Duodenal mucosa (tissue), 2 donors: Measurements from ENCODE around the gene ZNF750.

Source experiments
- H3K27ac ChIP-seq: one replicate; pipeline ENCODE4 v1.7.0; 2013; ENCODE audit warnings: low read depth, low read length
- H3K27me3 ChIP-seq, 2 donors: one replicate each; pipeline ENCODE4 v1.7.0; 2013; ENCODE audit warnings: low read length in 2 of 2, control low read depth in 1 of 2; ENCODE audit not compliant: insufficient read depth in 2 of 2, control insufficient read depth in 1 of 2
- H3K36me3 ChIP-seq, 2 donors: one replicate each; pipeline ENCODE4 v1.7.0; 2013; ENCODE audit warnings: low read length in 2 of 2, control low read depth in 1 of 2; ENCODE audit not compliant: insufficient read depth in 2 of 2, control insufficient read depth in 1 of 2
- H3K4me1 ChIP-seq, 2 donors: one replicate each; pipeline ENCODE4 v1.7.0; 2013; ENCODE audit warnings: low read length in 2 of 2, control low read depth in 1 of 2; ENCODE audit not compliant: insufficient read depth in 2 of 2, control insufficient read depth in 1 of 2
- H3K4me3 ChIP-seq, 2 donors: one replicate each; pipeline ENCODE4 v1.7.0; 2013; ENCODE audit warnings: low read length in 2 of 2, low read depth in 1 of 2
- H3K9ac ChIP-seq, 2 donors: one replicate each; pipeline ENCODE4 v1.7.0; 2013; ENCODE audit warnings: low read length in 2 of 2, low read depth in 1 of 2
- H3K9me3 ChIP-seq, 2 donors: one replicate each; pipeline ENCODE4 v1.7.0; 2013; ENCODE audit warnings: low read length in 2 of 2, control low read depth in 1 of 2; ENCODE audit not compliant: control insufficient read depth in 1 of 2

ZNF750 gene

GRCh38 chr17:82839617-82840292 is at the start of gene ZNF750:
ZNF750 (minus strand) TSS chr17:82840022; CDS start chr17:82832454, 7,568 bp downstream.
- H3K4me1 ChIP-seq, result peaks cover 9 to 11% of the 10 kb centered on the region in 2 donors
- H3K27ac ChIP-seq, result no peak within 1 kb of the TSS
- no peaks in the 10 kb centered on the region for H3K9me3 ChIP-seq
- no peak within 1 kb of the TSS for H3K9ac ChIP-seq
- H3K36me3 ChIP-seq, result no peaks in the 10 kb centered on the region
- no peaks in the 10 kb centered on the region for H3K27me3 ChIP-seq
- no peak within 1 kb of the TSS for H3K4me3 ChIP-seq

GRCh38 chr17:82888583-82889495 is 49.0 kb upstream of the ZNF750 start:
- H3K4me3 ChIP-seq, result no peak overlapping the region
- peaks cover 31 to 41% of the 10 kb centered on the region in 2 donors for H3K4me1 ChIP-seq

GRCh38 chr17:82887255-82888164 is 47.7 kb upstream of the ZNF750 start:
- Histone ChIP-seq H3K9me3 (no peaks in the 10 kb centered on the region), H3K27ac (no peak overlapping the region), H3K9ac (no peak overlapping the region), H3K36me3 (peaks cover 3 to 5% of the 10 kb centered on the region in 2 donors), H3K27me3 (no peaks in the 10 kb centered on the region), H3K4me1 (peaks cover 37% of the 10 kb centered on the region in 2 donors), H3K4me3 (no peak overlapping the region)

More at GRCh38 chr17:82888583-82889495, 49.0 kb upstream of the ZNF750 start:
- peaks cover 3 to 5% of the 10 kb centered on the region in 2 donors for H3K36me3 ChIP-seq
- no peaks in the 10 kb centered on the region for H3K27me3 ChIP-seq
- no peak overlapping the region for H3K9ac ChIP-seq
- no peaks in the 10 kb centered on the region for H3K9me3 ChIP-seq
- H3K27ac ChIP-seq, result peak overlapping the region; percentile 14

- peaks cover 0 to 4% of the 10 kb centered on the region in 2 donors for H3K36me3 ChIP-seq
- peaks cover 48 to 54% of the 10 kb centered on the region in 2 donors for H3K4me1 ChIP-seq
- H3K27ac ChIP-seq, result no peak overlapping the region
- no peaks in the 10 kb centered on the region for H3K9me3 ChIP-seq
- H3K27me3 ChIP-seq, result no peaks in the 10 kb centered on the region
- no peak overlapping the region for H3K9ac ChIP-seq
- peak overlapping the region in 1 of 2 donors; percentile 5 for H3K4me3 ChIP-seq
Observed at GRCh38 chr17:82884970-82885353, 45.1 kb upstream of the ZNF750 start.

GRCh38 chr17:82884341-82884969 is 44.6 kb upstream of the ZNF750 start:
- H3K9ac ChIP-seq, result no peak overlapping the region
- H3K4me1 ChIP-seq, result peaks cover 44 to 49% of the 10 kb centered on the region in 2 donors
- no peaks in the 10 kb centered on the region for H3K9me3 ChIP-seq
- no peaks in the 10 kb centered on the region for H3K36me3 ChIP-seq
- no peak overlapping the region for H3K27ac ChIP-seq
- no peaks in the 10 kb centered on the region for H3K27me3 ChIP-seq
- H3K4me3 ChIP-seq, result no peak overlapping the region

GRCh38 chr17:82883419-82884031 is 43.7 kb upstream of the ZNF750 start:
- no peak overlapping the region for H3K4me3 ChIP-seq
- H3K9me3 ChIP-seq, result no peaks in the 10 kb centered on the region
- peak overlapping the region in 1 of 2 donors; percentile 44 for H3K9ac ChIP-seq
- no peak overlapping the region for H3K27ac ChIP-seq
- peaks cover 38 to 40% of the 10 kb centered on the region in 2 donors for H3K4me1 ChIP-seq
- H3K36me3 ChIP-seq, result peaks cover 0 to 4% of the 10 kb centered on the region in 2 donors
- no peaks in the 10 kb centered on the region for H3K27me3 ChIP-seq

GRCh38 chr17:82882715-82883418 is 43.0 kb upstream of the ZNF750 start:
- no peaks in the 10 kb centered on the region for H3K27me3 ChIP-seq
- peaks cover 0 to 4% of the 10 kb centered on the region in 2 donors for H3K36me3 ChIP-seq
- H3K27ac ChIP-seq, result peak overlapping the region; percentile 34
- H3K4me1 ChIP-seq, result peaks cover 39 to 44% of the 10 kb centered on the region in 2 donors
- peak overlapping the region; percentile 33 to 44 for H3K9ac ChIP-seq
- no peaks in the 10 kb centered on the region for H3K9me3 ChIP-seq
- H3K4me3 ChIP-seq, result peak overlapping the region; percentile 4 to 44

GRCh38 chr17:82881900-82882714 is 42.3 kb upstream of the ZNF750 start:
- Histone ChIP-seq H3K36me3 (peaks cover 0 to 4% of the 10 kb centered on the region in 2 donors), H3K27ac (peak overlapping the region; percentile 34)

More at GRCh38 chr17:82881900-82882714, 42.3 kb upstream of the ZNF750 start:
- Histone ChIP-seq H3K4me3 (peak overlapping the region in 1 of 2 donors; percentile 44), H3K9me3 (no peaks in the 10 kb centered on the region), H3K4me1 (peaks cover 39 to 44% of the 10 kb centered on the region in 2 donors), H3K27me3 (no peaks in the 10 kb centered on the region), H3K9ac (peak overlapping the region; percentile 33 to 44)
